Thymus (tissue), 11 donors: ENCODE results near the gene SLAMF8. TPM values are rescaled to one million over a fixed set of nuclear protein-coding genes. Genes with fewer than 3 reads are reported as not detected.

Source experiments
- DNase-seq, 9 donors: peaks; one replicate each; pipeline ENCODE4 v3.0.0-alpha.2; 2013; ENCODE audit warnings: low spot score in 9 of 9, low read depth in 6 of 9, missing footprints in 1 of 9
- H3K27ac ChIP-seq, 2 donors: one replicate each; pipeline ENCODE4 v1.5.1; 2013; ENCODE audit warnings: control low read depth in 1 of 2, low read depth in 1 of 2, low read length in 1 of 2, mild to moderate bottlenecking in 1 of 2, moderate library complexity in 1 of 2
- H3K27me3 ChIP-seq, 2 donors: one replicate each; pipeline ENCODE4 v1.5.1; 2013; ENCODE audit warnings: low read length in 1 of 2; ENCODE audit not compliant: control insufficient read depth in 2 of 2, insufficient read depth in 1 of 2
- H3K36me3 ChIP-seq, 2 donors: one replicate each; pipeline ENCODE4 v1.5.1; 2013; ENCODE audit warnings: low read length in 1 of 2, mild to moderate bottlenecking in 1 of 2, moderate library complexity in 1 of 2; ENCODE audit not compliant: control insufficient read depth in 2 of 2, insufficient read depth in 2 of 2
- H3K4me1 ChIP-seq, 2 donors: one replicate each; pipeline ENCODE4 v1.5.1; 2013; ENCODE audit warnings: low read length in 2 of 2; ENCODE audit not compliant: control insufficient read depth in 2 of 2, insufficient read depth in 2 of 2
- H3K4me3 ChIP-seq, 2 donors: one replicate each; pipeline ENCODE4 v1.5.1; 2013; ENCODE audit warnings: low read length in 2 of 2, control low read depth in 1 of 2, mild to moderate bottlenecking in 1 of 2
- H3K9me3 ChIP-seq, 2 donors: one replicate each; pipeline ENCODE4 v1.5.1; 2013; ENCODE audit warnings: low read length in 1 of 2, mild to moderate bottlenecking in 1 of 2; ENCODE audit not compliant: control insufficient read depth in 2 of 2, insufficient read depth in 1 of 2
- WGBS: extraction: QIAGEN DNeasy Blood & Tissue Kit; methylation state at CpG from one replicate; pipeline ENCODE4 v1.1.7; 2013; 5-methylcytosine and 5-hydroxymethylcytosine counted together
- polyA plus RNA-seq: library from polyadenylated mRNA; stranded (reverse); fragments of 200-250 nt; gene quantifications from one replicate; pipeline ENCODE4 v1.2.3, GENCODE V29; 2013
- total RNA-seq: library from RNA; stranded (reverse); fragments of 120-200 nt; gene quantifications from one replicate; pipeline ENCODE4 v1.2.4, GENCODE V29; 2013
- donor health status: healthy.

The SLAMF8 gene
- total and polyA plus RNA-seq, 2 donors, result 13.3 to 14.2 TPM

DNA sequence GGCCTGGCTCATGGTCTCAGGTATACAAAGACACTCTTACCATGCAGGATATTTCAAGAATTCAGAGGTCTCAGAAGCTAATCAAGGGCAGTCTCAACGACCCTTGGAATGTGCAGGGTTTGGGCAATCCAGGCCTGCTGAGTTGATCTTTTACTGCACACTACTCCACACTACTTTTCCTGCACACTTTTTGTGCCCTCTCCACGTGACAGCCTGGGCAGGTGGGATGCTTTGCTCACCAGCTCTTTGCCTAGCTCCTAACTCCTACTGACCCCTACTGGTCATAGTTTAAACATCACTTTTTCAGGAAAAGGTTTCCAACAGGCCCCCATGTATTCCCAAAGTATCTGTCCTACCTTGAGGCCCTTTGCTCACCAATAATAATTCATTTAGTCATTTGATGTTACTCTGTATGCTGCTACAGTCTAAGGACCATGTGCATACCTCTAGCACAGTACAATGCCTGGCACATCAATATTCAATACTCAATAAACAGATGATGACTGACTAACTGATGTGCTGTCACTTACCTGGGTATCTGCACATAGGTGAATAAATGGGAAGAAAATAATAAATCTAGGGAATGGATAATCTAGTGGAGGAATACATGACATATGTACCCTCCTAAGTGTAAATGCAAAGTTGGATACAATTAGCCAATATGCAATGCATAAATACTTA is 36.3 kb upstream of the SLAMF8 start:
- H3K36me3 ChIP-seq, result no peaks in the 10 kb centered on the region
- peak in 5 of 9 donors; percentile 5 to 31 (median 16) for DNase-seq
- peaks cover 2 to 28% of the 10 kb centered on the region in 2 donors for H3K27me3 ChIP-seq
- H3K9me3 ChIP-seq, result no peaks in the 10 kb centered on the region
- no peak overlapping the region for H3K4me3 ChIP-seq
- no peak overlapping the region for H3K27ac ChIP-seq
- H3K4me1 ChIP-seq, result no peaks in the 10 kb centered on the region
- WGBS, result 33% methylated on average over 2 of the region's 2 CpGs

GRCh38 chr1:159791031-159791430 is 35.6 kb upstream of the SLAMF8 start:
- WGBS, result 67% methylated on average over 3 of the region's 3 CpGs
- Histone ChIP-seq H3K4me3 (no peak overlapping the region), H3K36me3 (no peaks in the 10 kb centered on the region), H3K4me1 (no peaks in the 10 kb centered on the region), H3K27me3 (peaks cover 2 to 33% of the 10 kb centered on the region in 2 donors), H3K27ac (no peak overlapping the region), H3K9me3 (no peaks in the 10 kb centered on the region)
- no peak for DNase-seq

GRCh38 chr1:159791461-159791860 is 35.2 kb upstream of the SLAMF8 start:
- Histone ChIP-seq H3K27me3 (peaks cover 2 to 33% of the 10 kb centered on the region in 2 donors), H3K9me3 (no peaks in the 10 kb centered on the region), H3K4me3 (no peak overlapping the region), H3K27ac (no peak overlapping the region), H3K36me3 (no peaks in the 10 kb centered on the region), H3K4me1 (no peaks in the 10 kb centered on the region)
- WGBS, result 47% methylated on average over 3 of the region's 3 CpGs
- no peak for DNase-seq

- WGBS, result 90% methylated on average over 5 of the region's 5 CpGs
- H3K9me3 ChIP-seq, result no peaks in the 10 kb centered on the region
- no peak overlapping the region for H3K27ac ChIP-seq
- no peak overlapping the region for H3K4me3 ChIP-seq
- H3K4me1 ChIP-seq, result peaks cover 13 to 14% of the 10 kb centered on the region in 2 donors
- peaks cover 2 to 39% of the 10 kb centered on the region in 2 donors for H3K27me3 ChIP-seq
- H3K36me3 ChIP-seq, result no peaks in the 10 kb centered on the region
- no peak for DNase-seq
Measured at GRCh38 chr1:159795534-159795933, 31.1 kb upstream of the SLAMF8 start.

- H3K9me3 ChIP-seq, result no peaks in the 10 kb centered on the region
- H3K36me3 ChIP-seq, result no peaks in the 10 kb centered on the region
- 8% methylated on average over 2 of the region's 2 CpGs for WGBS
- DNase-seq, result peak in 8 of 9 donors; percentile 20 to 57 (median 33)
- peaks cover 0 to 25% of the 10 kb centered on the region in 2 donors for H3K27me3 ChIP-seq
- no peak overlapping the region for H3K27ac ChIP-seq
- H3K4me1 ChIP-seq, result peaks cover 14 to 16% of the 10 kb centered on the region in 2 donors
- H3K4me3 ChIP-seq, result no peak overlapping the region
Measured at GRCh38 chr1:159798893-159799292, 27.8 kb upstream of the SLAMF8 start.

DNA sequence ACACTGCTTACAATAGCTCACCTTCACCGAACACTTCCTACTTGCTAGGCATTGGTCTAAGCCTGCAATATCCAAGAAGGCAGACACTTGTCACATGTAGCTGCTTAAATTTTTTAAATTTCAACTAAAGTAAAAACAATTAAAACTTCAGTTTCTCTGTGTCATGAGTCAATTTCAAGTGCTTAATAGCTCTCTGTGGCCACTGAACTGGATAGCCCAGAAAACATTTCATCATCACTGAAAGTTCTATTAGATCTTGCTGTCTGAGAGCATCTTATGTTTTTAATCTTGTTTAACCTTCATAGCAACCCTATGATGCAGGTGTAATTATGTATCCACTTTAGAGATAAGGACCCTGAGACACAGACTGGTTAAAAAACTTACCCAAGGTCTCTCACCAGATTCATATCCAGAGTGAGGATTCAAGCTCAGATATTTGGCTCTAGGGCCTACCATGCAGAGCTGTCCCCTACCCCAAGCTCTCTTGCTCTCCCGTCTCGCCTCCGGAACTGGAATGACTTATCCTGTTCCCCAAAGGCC is 27.2 kb upstream of the SLAMF8 start:
- H3K4me3 ChIP-seq, result no peak overlapping the region
- H3K27ac ChIP-seq, result no peak overlapping the region
- peaks cover 14 to 16% of the 10 kb centered on the region in 2 donors for H3K4me1 ChIP-seq
- H3K36me3 ChIP-seq, result no peaks in the 10 kb centered on the region
- peaks cover 0 to 21% of the 10 kb centered on the region in 2 donors for H3K27me3 ChIP-seq
- no peak for DNase-seq
- 97% methylated on average over 4 of the region's 4 CpGs for WGBS
- H3K9me3 ChIP-seq, result no peaks in the 10 kb centered on the region

GRCh38 chr1:159800177-159800930 is 26.3 kb upstream of the SLAMF8 start:
- peak in 6 of 9 donors; percentile 21 to 70 (median 31) for DNase-seq
- Histone ChIP-seq H3K4me3 (no peak overlapping the region), H3K27me3 (peaks cover 0 to 14% of the 10 kb centered on the region in 2 donors), H3K4me1 (peaks cover 14 to 16% of the 10 kb centered on the region in 2 donors), H3K27ac (no peak overlapping the region), H3K9me3 (no peaks in the 10 kb centered on the region), H3K36me3 (no peaks in the 10 kb centered on the region)
- WGBS, result 20% methylated on average over 8 of the region's 8 CpGs

- H3K27ac ChIP-seq, result no peak within 1 kb of the TSS
- no peak within 1 kb of the TSS for H3K4me3 ChIP-seq
- H3K36me3 ChIP-seq, result no peaks in the 10 kb centered on the region
- no peak for DNase-seq
- peaks cover 0 to 5% of the 10 kb centered on the region in 2 donors for H3K27me3 ChIP-seq
- peaks cover 14 to 16% of the 10 kb centered on the region in 2 donors for H3K4me1 ChIP-seq
- WGBS, result 95% methylated on average over 8 of the region's 8 CpGs
- H3K9me3 ChIP-seq, result no peaks in the 10 kb centered on the region
Measured at GRCh38 chr1:159802111-159802510, 24.6 kb upstream of the SLAMF8 start, which contains the start of gene FCRL6. Gene FCRL6 (plus strand): TSS chr1:159802360. CDS start chr1:159802425, 65 bp downstream.
